B cell (primary cell): Measurements from ENCODE around the gene GPBP1.

Experiments used
- CTCF ChIP-seq: fragments of 200-600 bp; IDR thresholded peaks from one replicate; pipeline ENCODE4 v1.8.0; 2022; ENCODE audit warnings: antibody characterized with exemption, mild to moderate bottlenecking
- EZH2 ChIP-seq: IDR thresholded peaks from 2 replicates; pipeline ENCODE4 v1.6.1; 2012; ENCODE audit warnings: borderline replicate concordance, low read depth, mild to moderate bottlenecking, moderate library complexity, low read length; ENCODE audit not compliant: insufficient read depth, poor library complexity, severe bottlenecking

- no peak for TF ChIP-seq CTCF
- TF ChIP-seq EZH2, result no peak
Measured at GRCh38 chr5:57311921-57312735, 138.3 kb downstream of the GPBP1 start.
